ENCODE data around the gene ITGB3. TPM values are rescaled to one million over a fixed set of nuclear protein-coding genes. Genes with fewer than 3 reads are reported as not detected.
"Not testable (repeated sequence)": the region's sequence is repeated elsewhere in the genome, so short reads cannot be mapped to it uniquely, and the experiment has no call there.

The ITGB3 gene
- total RNA-seq, 4 donors from 2014 or later, result 22.1 to 58.7 (median 53.8) TPM

- no peaks in the 10 kb centered on the region for H3K36me3 ChIP-seq
- no peak for TF ChIP-seq POLR2AphosphoS5 (IDR thresholded peaks at IDR 0.05)
- TF ChIP-seq CTCF (IDR thresholded peaks at IDR 0.05), result no peak
- TF ChIP-seq EP300 (IDR thresholded peaks at IDR 0.05), result no peak
- no peak for TF ChIP-seq POLR2A (IDR thresholded peaks at IDR 0.05)
- H3K9me3 ChIP-seq, result no peaks in the 10 kb centered on the region
- WGBS, 2 donors (ENCODE audit: low coverage in 1 of 2), result 74 to 78% methylated on average over 1 to 2 of the region's 2 CpGs
- no peaks in the 10 kb centered on the region for H3K27me3 ChIP-seq
- H3K4me1 ChIP-seq, result no peaks in the 10 kb centered on the region
- no peak overlapping the region for H3K27ac ChIP-seq
- no peak for ATAC-seq
- no peak overlapping the region for H3K4me3 ChIP-seq
These were observed 41.2 kb upstream of the ITGB3 start for GRCh38 chr17:47212458-47212857.

- 74% methylated on average over 2 to 4 of the region's 4 CpGs for WGBS, 2 donors (ENCODE audit: low coverage in 1 of 2)
- no peak for ATAC-seq
- no peak overlapping the region for H3K27ac ChIP-seq
These were observed 40.1 kb upstream of the ITGB3 start for GRCh38 chr17:47213540-47213939.

GRCh38 chr17:47214931-47215330 is 38.7 kb upstream of the ITGB3 start:
- Histone ChIP-seq H3K4me1 (no peaks in the 10 kb centered on the region), H3K27ac (no peak overlapping the region), H3K36me3 (no peaks in the 10 kb centered on the region), H3K27me3 (no peaks in the 10 kb centered on the region), H3K4me3 (no peak overlapping the region), H3K9me3 (no peaks in the 10 kb centered on the region)
- 87 to 97% methylated on average over 3 of the region's 3 CpGs for WGBS, 2 donors (ENCODE audit: low coverage in 1 of 2)
- no peak for ATAC-seq
- TF ChIP-seq POLR2AphosphoS5 (IDR thresholded peaks at IDR 0.05), result no peak
- no peak for TF ChIP-seq CTCF (IDR thresholded peaks at IDR 0.05)
- TF ChIP-seq POLR2A (IDR thresholded peaks at IDR 0.05), result no peak
- no peak for TF ChIP-seq EP300 (IDR thresholded peaks at IDR 0.05)

More at GRCh38 chr17:47213540-47213939, 40.1 kb upstream of the ITGB3 start:
- H3K4me1 ChIP-seq, result no peaks in the 10 kb centered on the region
- no peaks in the 10 kb centered on the region for H3K9me3 ChIP-seq
- H3K4me3 ChIP-seq, result no peak overlapping the region
- no peaks in the 10 kb centered on the region for H3K36me3 ChIP-seq
- TF ChIP-seq CTCF (IDR thresholded peaks at IDR 0.05) (no peak), POLR2AphosphoS5 (IDR thresholded peaks at IDR 0.05) (no peak), EP300 (IDR thresholded peaks at IDR 0.05) (no peak), POLR2A (IDR thresholded peaks at IDR 0.05) (no peak)
- no peaks in the 10 kb centered on the region for H3K27me3 ChIP-seq

- WGBS, 2 donors (ENCODE audit: low coverage in 1 of 2), result 86 to 89% methylated on average over 3 of the region's 4 CpGs
- H3K27ac ChIP-seq, H3K4me1 ChIP-seq, ATAC-seq, H3K27me3 ChIP-seq, H3K4me3 ChIP-seq, H3K36me3 ChIP-seq, H3K9me3 ChIP-seq: not testable (repeated sequence)
These were observed 36.8 kb upstream of the ITGB3 start for GRCh38 chr17:47216821-47217220.

GRCh38 chr17:47217279-47217678 is 36.3 kb upstream of the ITGB3 start:
- not testable (repeated sequence) for ATAC-seq, H3K36me3 ChIP-seq, H3K4me1 ChIP-seq, H3K9me3 ChIP-seq, H3K27me3 ChIP-seq, H3K4me3 ChIP-seq, H3K27ac ChIP-seq
- WGBS, 2 donors (ENCODE audit: low coverage in 1 of 2), result 92 to 94% methylated on average over 2 of the region's 2 CpGs

- no peak overlapping the region for H3K27ac ChIP-seq
- no peak overlapping the region for H3K4me3 ChIP-seq
- peaks cover 0 to 8% (median 0%) of the 10 kb centered on the region in 3 donors for H3K4me1 ChIP-seq
- WGBS, 2 donors (ENCODE audit: low coverage in 1 of 2), result 62 to 77% methylated on average over 5 to 6 of the region's 6 CpGs
- ATAC-seq, result no peak
- no peak for TF ChIP-seq CTCF (IDR thresholded peaks at IDR 0.05)
- TF ChIP-seq EP300 (IDR thresholded peaks at IDR 0.05), result no peak
- TF ChIP-seq POLR2AphosphoS5 (IDR thresholded peaks at IDR 0.05), result no peak
- TF ChIP-seq POLR2A (IDR thresholded peaks at IDR 0.05), result no peak
- H3K27me3 ChIP-seq, result no peaks in the 10 kb centered on the region
- no peaks in the 10 kb centered on the region for H3K36me3 ChIP-seq
- H3K9me3 ChIP-seq, result no peaks in the 10 kb centered on the region
These were observed 34.7 kb upstream of the ITGB3 start for GRCh38 chr17:47218896-47219430.

Data from gastroesophageal sphincter (tissue), 4 donors.